ENCODE results near the gene EXO5.

EXO5 gene

DNA sequence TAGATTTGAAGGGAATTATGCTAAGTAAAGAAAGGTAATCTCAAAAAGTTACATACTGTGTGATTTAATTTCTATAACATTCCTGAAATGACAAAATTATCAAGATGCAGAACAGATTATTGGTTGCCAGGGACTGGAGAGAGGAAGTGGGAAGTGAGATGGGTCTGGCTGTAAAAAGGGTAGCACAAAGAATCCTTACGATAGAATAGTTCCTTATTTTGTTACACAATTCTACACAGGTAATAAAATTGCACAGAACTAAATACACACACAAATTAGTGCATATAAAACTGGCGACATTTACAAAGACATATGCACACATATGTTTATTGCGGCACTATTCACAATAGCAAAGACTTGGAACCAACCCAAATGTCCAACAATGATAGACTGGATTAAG lies 56.3 kb downstream of the EXO5 start:
- no peak for DNase-seq (ENCODE audit: low read depth in 2 of 2)
- H3K4me3 ChIP-seq (replicated peaks in 1 of 2; ENCODE audit: low read depth in 2 of 2, low read length in 2 of 2), result no peak overlapping the region
- TF ChIP-seq, protein P1, sequence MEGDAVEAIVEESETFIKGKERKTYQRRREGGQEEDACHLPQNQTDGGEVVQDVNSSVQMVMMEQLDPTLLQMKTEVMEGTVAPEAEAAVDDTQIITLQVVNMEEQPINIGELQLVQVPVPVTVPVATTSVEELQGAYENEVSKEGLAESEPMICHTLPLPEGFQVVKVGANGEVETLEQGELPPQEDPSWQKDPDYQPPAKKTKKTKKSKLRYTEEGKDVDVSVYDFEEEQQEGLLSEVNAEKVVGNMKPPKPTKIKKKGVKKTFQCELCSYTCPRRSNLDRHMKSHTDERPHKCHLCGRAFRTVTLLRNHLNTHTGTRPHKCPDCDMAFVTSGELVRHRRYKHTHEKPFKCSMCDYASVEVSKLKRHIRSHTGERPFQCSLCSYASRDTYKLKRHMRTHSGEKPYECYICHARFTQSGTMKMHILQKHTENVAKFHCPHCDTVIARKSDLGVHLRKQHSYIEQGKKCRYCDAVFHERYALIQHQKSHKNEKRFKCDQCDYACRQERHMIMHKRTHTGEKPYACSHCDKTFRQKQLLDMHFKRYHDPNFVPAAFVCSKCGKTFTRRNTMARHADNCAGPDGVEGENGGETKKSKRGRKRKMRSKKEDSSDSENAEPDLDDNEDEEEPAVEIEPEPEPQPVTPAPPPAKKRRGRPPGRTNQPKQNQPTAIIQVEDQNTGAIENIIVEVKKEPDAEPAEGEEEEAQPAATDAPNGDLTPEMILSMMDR (IDR thresholded peaks at IDR 0.05; ENCODE audit: low read depth, low read length), result no peak

Measured in cardiac fibroblast (primary cell).